ENCODE measurements around the gene TGM3.

- TF ChIP-seq CTCF (IDR thresholded peaks at IDR 0.05), result no peak
- TF ChIP-seq ZFX (IDR thresholded peaks at IDR 0.05; ENCODE audit: borderline replicate concordance), result no peak
Observed at GRCh38 chr20:2282181-2282580, 13.6 kb upstream of the TGM3 start.
